Neural crest cell (in vitro differentiated cells): ENCODE results near the gene GID8. TPM values are rescaled to one million over a fixed set of nuclear protein-coding genes. Genes with fewer than 3 reads are reported as not detected.

Source experiments
- DNase-seq: peaks from one replicate; pipeline ENCODE4 v3.0.0; 2021; ENCODE audit warnings: low read depth, mixed read lengths, low spot score
- H3K27ac Mint-ChIP-seq: one replicate; pipeline ENCODE4 v1.8.0; 2021; ENCODE audit warnings: mild to moderate bottlenecking, mixed read lengths; ENCODE audit not compliant: unreplicated experiment
- H3K27me3 Mint-ChIP-seq: 2 replicates; pipeline ENCODE4 v1.8.0; 2021; ENCODE audit warnings: low read depth, mild to moderate bottlenecking, mixed read lengths
- H3K36me3 Mint-ChIP-seq: 2 replicates; pipeline ENCODE4 v1.8.0; 2021; ENCODE audit warnings: low read depth, mild to moderate bottlenecking, mixed read lengths
- H3K4me1 Mint-ChIP-seq: 2 replicates; pipeline ENCODE4 v1.8.0; 2021; ENCODE audit warnings: mixed read lengths
- H3K4me3 Mint-ChIP-seq: one replicate; pipeline ENCODE4 v1.8.0; 2021; ENCODE audit warnings: mild to moderate bottlenecking, mixed read lengths
- H3K9me3 Mint-ChIP-seq: 2 replicates; pipeline ENCODE4 v1.8.0; 2021; ENCODE audit warnings: mixed read lengths
- CTCF ChIP-seq: fragments of 200-600 bp; sonication (generic); conservative IDR thresholded peaks from 2 replicates; pipeline ENCODE4 v1.5.0; 2021; ENCODE audit warnings: antibody characterized with exemption, mild to moderate bottlenecking
- total RNA-seq: library from RNA; stranded (reverse); gene quantifications from 2 replicates; pipeline ENCODE4 v1.2.1, GENCODE V29; 2021

The GID8 gene
- total RNA-seq, 1 donor from 2014 or later, result 62.3 TPM

GRCh38 chr20:62899633-62900051 lies 38.3 kb upstream of the GID8 start:
- Mint-ChIP-seq H3K27me3 (no peaks in the 10 kb centered on the region), H3K4me1 (peaks cover 14% of the 10 kb centered on the region), H3K36me3 (peaks cover 10% of the 10 kb centered on the region), H3K27ac (no peak overlapping the region), H3K9me3 (no peaks in the 10 kb centered on the region), H3K4me3 (no peak overlapping the region)
- TF ChIP-seq CTCF, result no peak
- DNase-seq, result no peak

DNA sequence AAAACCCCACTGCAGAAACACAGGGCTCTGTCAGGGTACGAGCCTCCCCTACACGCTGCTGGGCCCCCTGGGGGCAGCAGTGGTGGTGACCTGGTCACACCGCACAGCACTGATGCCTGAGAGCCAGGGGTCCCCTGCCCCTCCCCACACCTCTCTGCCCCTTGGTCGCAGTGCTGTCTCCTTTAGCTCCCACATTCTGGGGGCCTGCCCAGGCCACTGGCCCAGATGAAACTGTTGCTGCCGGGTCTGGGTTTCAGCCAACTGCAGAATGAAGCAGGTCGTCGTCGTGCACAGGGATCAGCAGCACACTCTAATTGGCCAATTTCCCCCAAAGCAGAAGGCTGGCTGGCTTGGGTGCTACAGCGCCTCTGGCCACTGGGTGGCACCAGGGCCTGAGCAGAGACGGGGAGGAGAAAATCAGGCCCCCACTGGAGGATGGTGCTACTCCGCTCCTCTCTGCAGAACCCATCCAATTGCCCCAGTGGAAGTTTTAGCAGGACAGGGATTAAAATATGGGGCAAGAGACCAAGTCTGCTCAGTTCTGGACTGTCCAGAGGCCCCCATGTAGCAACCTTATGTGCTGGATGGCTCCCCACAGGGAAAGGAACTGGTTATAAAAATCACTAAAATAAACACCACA lies 37.8 kb upstream of the GID8 start:
- Mint-ChIP-seq H3K4me3 (peak overlapping the region; percentile 38), H3K27me3 (no peaks in the 10 kb centered on the region), H3K9me3 (no peaks in the 10 kb centered on the region), H3K4me1 (peaks cover 14% of the 10 kb centered on the region), H3K36me3 (peaks cover 14% of the 10 kb centered on the region), H3K27ac (no peak overlapping the region)
- peak; percentile 69 for DNase-seq
- peak; percentile 83 for TF ChIP-seq CTCF

- Mint-ChIP-seq H3K9me3 (no peaks in the 10 kb centered on the region), H3K36me3 (peaks cover 18% of the 10 kb centered on the region), H3K27me3 (no peaks in the 10 kb centered on the region), H3K27ac (no peak overlapping the region), H3K4me1 (peaks cover 14% of the 10 kb centered on the region), H3K4me3 (peak overlapping the region; percentile 38)
- no peak for DNase-seq
- TF ChIP-seq CTCF, result no peak
Observed at GRCh38 chr20:62900692-62901584, 37.0 kb upstream of the GID8 start.

GRCh38 chr20:62901891-62902290 lies 36.1 kb upstream of the GID8 start:
- no peaks in the 10 kb centered on the region for H3K27me3 Mint-ChIP-seq
- H3K36me3 Mint-ChIP-seq, result peaks cover 18% of the 10 kb centered on the region
- H3K4me1 Mint-ChIP-seq, result peaks cover 14% of the 10 kb centered on the region
- H3K9me3 Mint-ChIP-seq, result no peaks in the 10 kb centered on the region
- TF ChIP-seq CTCF, result no peak
- no peak overlapping the region for H3K27ac Mint-ChIP-seq
- no peak overlapping the region for H3K4me3 Mint-ChIP-seq
- DNase-seq, result no peak

- no peaks in the 10 kb centered on the region for H3K27me3 Mint-ChIP-seq
- H3K4me3 Mint-ChIP-seq, result no peak overlapping the region
- peaks cover 21% of the 10 kb centered on the region for H3K36me3 Mint-ChIP-seq
- peaks cover 10% of the 10 kb centered on the region for H3K4me1 Mint-ChIP-seq
- TF ChIP-seq CTCF, result no peak
- no peak for DNase-seq
- H3K27ac Mint-ChIP-seq, result no peak overlapping the region
- no peaks in the 10 kb centered on the region for H3K9me3 Mint-ChIP-seq
Observed at GRCh38 chr20:62902926-62903615, 34.9 kb upstream of the GID8 start.
